ENCODE results near the gene MEIOC.

DNA sequence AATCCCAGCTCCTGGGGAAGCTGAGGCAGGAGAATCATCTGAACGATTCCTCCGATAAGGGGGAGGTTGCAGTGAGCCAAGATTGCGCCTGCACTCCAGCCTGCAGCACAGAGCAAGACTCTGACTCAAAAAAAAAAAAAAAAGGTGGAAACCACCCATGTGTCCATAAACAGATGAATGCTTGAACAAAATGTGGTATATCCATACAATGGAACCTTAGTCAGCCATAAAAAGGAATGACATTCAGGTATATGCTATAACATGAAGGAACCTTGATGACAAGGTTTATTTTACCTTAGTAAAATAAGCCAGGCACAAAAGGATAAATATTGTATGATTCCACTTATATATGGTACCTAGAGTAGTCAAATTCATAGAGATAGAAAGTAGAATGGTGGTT is 2.9 kb upstream of the MEIOC start:
- TF ChIP-seq EZH2 (IDR thresholded peaks at IDR 0.05; ENCODE audit: low read depth) = no peak
- TF ChIP-seq, protein P1, sequence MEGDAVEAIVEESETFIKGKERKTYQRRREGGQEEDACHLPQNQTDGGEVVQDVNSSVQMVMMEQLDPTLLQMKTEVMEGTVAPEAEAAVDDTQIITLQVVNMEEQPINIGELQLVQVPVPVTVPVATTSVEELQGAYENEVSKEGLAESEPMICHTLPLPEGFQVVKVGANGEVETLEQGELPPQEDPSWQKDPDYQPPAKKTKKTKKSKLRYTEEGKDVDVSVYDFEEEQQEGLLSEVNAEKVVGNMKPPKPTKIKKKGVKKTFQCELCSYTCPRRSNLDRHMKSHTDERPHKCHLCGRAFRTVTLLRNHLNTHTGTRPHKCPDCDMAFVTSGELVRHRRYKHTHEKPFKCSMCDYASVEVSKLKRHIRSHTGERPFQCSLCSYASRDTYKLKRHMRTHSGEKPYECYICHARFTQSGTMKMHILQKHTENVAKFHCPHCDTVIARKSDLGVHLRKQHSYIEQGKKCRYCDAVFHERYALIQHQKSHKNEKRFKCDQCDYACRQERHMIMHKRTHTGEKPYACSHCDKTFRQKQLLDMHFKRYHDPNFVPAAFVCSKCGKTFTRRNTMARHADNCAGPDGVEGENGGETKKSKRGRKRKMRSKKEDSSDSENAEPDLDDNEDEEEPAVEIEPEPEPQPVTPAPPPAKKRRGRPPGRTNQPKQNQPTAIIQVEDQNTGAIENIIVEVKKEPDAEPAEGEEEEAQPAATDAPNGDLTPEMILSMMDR (conservative IDR thresholded peaks at IDR 0.05) = no peak

All from PC-9 (cell line).